ENCODE data around the gene GXYLT2.

DNA sequence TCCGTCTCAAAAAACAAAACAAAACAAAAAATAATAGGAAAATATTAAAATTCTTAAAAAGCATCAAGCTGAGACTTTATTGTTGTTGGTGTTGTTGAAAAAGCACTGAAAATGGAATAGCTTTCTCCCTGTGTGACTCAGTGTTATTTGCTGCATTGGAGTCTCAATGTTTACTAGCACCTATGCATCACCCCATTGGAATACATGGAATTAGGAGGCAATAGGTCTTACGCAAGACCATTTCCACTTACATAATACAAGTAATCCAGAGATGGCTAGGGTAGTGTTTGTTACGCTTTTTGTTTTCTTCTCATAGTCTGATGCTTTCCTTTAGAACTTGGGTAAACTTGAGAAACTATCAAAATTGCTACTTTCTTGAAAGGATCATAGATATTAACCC, 15.2 kb downstream of the GXYLT2 start:
- TF ChIP-seq, protein P1, sequence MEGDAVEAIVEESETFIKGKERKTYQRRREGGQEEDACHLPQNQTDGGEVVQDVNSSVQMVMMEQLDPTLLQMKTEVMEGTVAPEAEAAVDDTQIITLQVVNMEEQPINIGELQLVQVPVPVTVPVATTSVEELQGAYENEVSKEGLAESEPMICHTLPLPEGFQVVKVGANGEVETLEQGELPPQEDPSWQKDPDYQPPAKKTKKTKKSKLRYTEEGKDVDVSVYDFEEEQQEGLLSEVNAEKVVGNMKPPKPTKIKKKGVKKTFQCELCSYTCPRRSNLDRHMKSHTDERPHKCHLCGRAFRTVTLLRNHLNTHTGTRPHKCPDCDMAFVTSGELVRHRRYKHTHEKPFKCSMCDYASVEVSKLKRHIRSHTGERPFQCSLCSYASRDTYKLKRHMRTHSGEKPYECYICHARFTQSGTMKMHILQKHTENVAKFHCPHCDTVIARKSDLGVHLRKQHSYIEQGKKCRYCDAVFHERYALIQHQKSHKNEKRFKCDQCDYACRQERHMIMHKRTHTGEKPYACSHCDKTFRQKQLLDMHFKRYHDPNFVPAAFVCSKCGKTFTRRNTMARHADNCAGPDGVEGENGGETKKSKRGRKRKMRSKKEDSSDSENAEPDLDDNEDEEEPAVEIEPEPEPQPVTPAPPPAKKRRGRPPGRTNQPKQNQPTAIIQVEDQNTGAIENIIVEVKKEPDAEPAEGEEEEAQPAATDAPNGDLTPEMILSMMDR (IDR thresholded peaks at IDR 0.05; ENCODE audit: borderline replicate concordance, extremely low read depth, low read length, poor library complexity, severe bottlenecking), result no peak
- TF ChIP-seq EZH2 (IDR thresholded peaks at IDR 0.05; ENCODE audit: borderline replicate concordance, low read depth, low read length, severe bottlenecking), result no peak

Measured in DND-41 (cell line).